Endothelial cell of umbilical vein (primary cell): ENCODE results near the gene OR10H4. TPM values are rescaled to one million over a fixed set of nuclear protein-coding genes. Genes with fewer than 3 reads are reported as not detected.

Experiments
- BruUV-seq: library from RNA; stranded (reverse); fragments of 400-500 nt; replicated peaks from 2 replicates; lab custom pipeline; 2021; lab: Mats Ljungman, UMichigan
- CTCF ChIA-PET: fragments of 300-600, 350-600 bp; sonication (Branson Sonifier 250); formaldehyde crosslinking; loops from one replicate; lab custom pipeline; 2021; ENCODE audit warnings: antibody characterized with exemption, inconsistent platforms; lab: Charles Lee
- POLR2A ChIA-PET: fragments of 300-600, 350-600 bp; sonication (Branson Sonifier 250); formaldehyde crosslinking; loops from one replicate; lab custom pipeline; 2021; ENCODE audit warnings: antibody characterized with exemption, inconsistent platforms; lab: Charles Lee
- DNase-seq: peaks from one replicate; pipeline ENCODE4 v3.0.0-alpha.2; 2011; ENCODE audit warnings: low read depth, low spot score
- FAIRE-seq: peaks from 2 replicates; lab custom pipeline; 2011; peaks lifted over from hg19 to GRCh38; lab: Jason Lieb, UNC
- H2AFZ ChIP-seq: 2 replicates; pipeline ENCODE4 v1.6.0; 2012; ENCODE audit warnings: low read depth, low read length, control low read depth, inconsistent platforms
- H3K27ac ChIP-seq: 2 replicates; pipeline ENCODE4 v1.5.1; 2011; ENCODE audit warnings: low read depth, mild to moderate bottlenecking, control low read depth, low read length, moderate library complexity; ENCODE audit not compliant: insufficient read depth
- H3K27me3 ChIP-seq, 2 experiments: 2 replicates each; pipeline versions ENCODE4 v1.6.0 to v1.6.1; 2011; ENCODE audit warnings: low read length in 2 of 2, mixed read lengths in 1 of 2; ENCODE audit not compliant: control insufficient read depth in 2 of 2, insufficient read depth in 2 of 2
- H3K36me3 ChIP-seq, 2 experiments: 2 replicates in 1 of 2; 3 replicates in 1 of 2; pipeline ENCODE4 v1.5.1; 2011; ENCODE audit warnings: low read length in 2 of 2, mild to moderate bottlenecking in 1 of 2, moderate library complexity in 1 of 2; ENCODE audit not compliant: control insufficient read depth in 2 of 2, insufficient read depth in 2 of 2; ENCODE audit errors: extremely low read depth in 1 of 2
- H3K4me1 ChIP-seq: 3 replicates; pipeline ENCODE4 v1.5.1; 2011; ENCODE audit warnings: mild to moderate bottlenecking, low read length; ENCODE audit not compliant: control insufficient read depth, insufficient read depth; ENCODE audit errors: extremely low read depth
- H3K4me2 ChIP-seq: 2 replicates; pipeline ENCODE4 v1.6.1; 2011; ENCODE audit warnings: low read length, control low read depth, mixed read lengths; ENCODE audit not compliant: insufficient read depth
- H3K4me3 ChIP-seq, 3 experiments: fragments of 200-600 bp in 1 of 3; sonication (generic), shearing (Covaris generic) in 1 of 3; replicated peaks in 1 of 3; 2 replicates each; pipeline ENCODE4 v1.5.1; 2011 to 2016; ENCODE audit warnings: control low read depth in 3 of 3, low read length in 3 of 3, mild to moderate bottlenecking in 2 of 3, inconsistent platforms in 1 of 3, low read depth in 1 of 3, moderate library complexity in 1 of 3; ENCODE audit not compliant: insufficient read depth in 1 of 3
- H3K79me2 ChIP-seq: 2 replicates; pipeline ENCODE4 v1.6.0; 2012; ENCODE audit warnings: low read length, inconsistent platforms; ENCODE audit not compliant: control insufficient read depth, insufficient read depth
- H3K9ac ChIP-seq: replicated peaks from 2 replicates; pipeline ENCODE3; 2011; ENCODE audit warnings: low read length, control low read depth; ENCODE audit not compliant: insufficient read depth; ENCODE audit errors: extremely low read depth
- H3K9me1 ChIP-seq: replicated peaks from 3 replicates; pipeline ENCODE4 v1.6.0; 2011; ENCODE audit warnings: mild to moderate bottlenecking, low read length; ENCODE audit not compliant: control insufficient read depth, insufficient read depth; ENCODE audit errors: extremely low read depth
- H3K9me3 ChIP-seq: replicated peaks from 2 replicates; pipeline ENCODE4 v1.5.1; 2012; ENCODE audit warnings: low read length, inconsistent platforms; ENCODE audit not compliant: control insufficient read depth, insufficient read depth
- H4K20me1 ChIP-seq: replicated peaks from 2 replicates; pipeline ENCODE3; 2011; ENCODE audit warnings: mild to moderate bottlenecking, low read length; ENCODE audit not compliant: control insufficient read depth, insufficient read depth; ENCODE audit errors: extremely low read depth
- EZH2 ChIP-seq: IDR thresholded peaks from 2 replicates; pipeline ENCODE4 v1.6.1; 2012; ENCODE audit warnings: borderline replicate concordance, low read depth, mild to moderate bottlenecking, moderate library complexity, low read length, inconsistent platforms; ENCODE audit not compliant: severe bottlenecking
- FOS ChIP-seq: IDR thresholded peaks from 2 replicates; pipeline ENCODE4 v1.6.1; 2011; ENCODE audit warnings: mild to moderate bottlenecking, low read length, moderate library complexity, borderline replicate concordance; ENCODE audit not compliant: insufficient read depth
- GATA2 ChIP-seq: IDR thresholded peaks from 2 replicates; pipeline ENCODE4 v1.7.0; 2011; ENCODE audit warnings: low read depth, mild to moderate bottlenecking, moderate library complexity, mixed read lengths, low read length; ENCODE audit not compliant: insufficient read length, insufficient read depth
- JUN ChIP-seq: IDR thresholded peaks from 2 replicates; pipeline ENCODE4 v1.6.1; 2011; ENCODE audit warnings: borderline replicate concordance, low read depth; ENCODE audit not compliant: insufficient read length, insufficient read depth
- MYC ChIP-seq: IDR thresholded peaks from one replicate; pipeline ENCODE4 v1.6.1; 2011; ENCODE audit warnings: mild to moderate bottlenecking, low read depth, low read length
- POLR2A ChIP-seq: IDR thresholded peaks from 2 replicates; pipeline ENCODE4 v1.6.1; 2012; ENCODE audit warnings: low read depth, mild to moderate bottlenecking, control low read depth, low read length
- POLR2AphosphoS5 ChIP-seq: IDR thresholded peaks from 2 replicates; pipeline ENCODE4 v1.6.1; 2012; ENCODE audit warnings: low read depth, mild to moderate bottlenecking, control low read depth, low read length, moderate library complexity; ENCODE audit not compliant: insufficient read depth
- dilution Hi-C: fragments of 300-500 bp; cut with MboI; formaldehyde crosslinking; loops from one replicate; pipeline ENCODE4 v1.15.0; 2019; ENCODE audit warnings: low sequenced_read_pairs; ENCODE audit not compliant: extremely low pct_ligation_motif_present
- intact Hi-C: fragments of 100-400 bp; cut with micrococcal nuclease; formaldehyde crosslinking; loops from one replicate; pipeline ENCODE4 v1.10.0; 2022
- polyA plus RNA-seq, 4 experiments: library from polyadenylated mRNA; depleted of rRNA in 3 of 4; stranded (reverse) in 3 of 4; unstranded in 1 of 4; fragments of >200 nt; gene quantifications; 2 replicates each; pipeline versions ENCODE4 v1.2.1 to v1.2.3, GENCODE V29; 2011 to 2012; ENCODE audit warnings: missing spikeins in 1 of 4
- total RNA-seq: library from RNA; stranded (reverse); gene quantifications from 2 replicates; pipeline ENCODE4 v1.2.3, GENCODE V29; 2021
- TF ChIP-seq, protein P1 (sequence below): IDR thresholded peaks from 2 replicates; pipeline ENCODE4 v1.6.1; 2011; ENCODE audit not compliant: insufficient read depth, insufficient read length
- TF ChIP-seq, protein P2 (sequence below), 2 donors: IDR thresholded peaks; 1 replicate in 1 of 2; 2 replicates in 1 of 2; pipeline ENCODE4 v1.5.1; 2011; ENCODE audit warnings: low read length in 2 of 2, mild to moderate bottlenecking in 2 of 2, moderate library complexity in 2 of 2, control low read depth in 1 of 2, inconsistent platforms in 1 of 2, low read depth in 1 of 2; ENCODE audit not compliant: insufficient read depth in 1 of 2; ENCODE audit errors: extremely low read depth in 1 of 2

OR10H4 gene
- total and polyA plus RNA-seq, 2 donors (not counting 3 experiments of a cell fraction or from before 2014, with no cell fraction given), result not detected

GRCh38 chr19:15964231-15964630 is 15.4 kb downstream of the OR10H4 start:
- H3K9me1 ChIP-seq, result no peaks in the 10 kb centered on the region
- no peak for TF ChIP-seq POLR2A
- no peak for TF ChIP-seq FOS
- TF ChIP-seq, protein P1, sequence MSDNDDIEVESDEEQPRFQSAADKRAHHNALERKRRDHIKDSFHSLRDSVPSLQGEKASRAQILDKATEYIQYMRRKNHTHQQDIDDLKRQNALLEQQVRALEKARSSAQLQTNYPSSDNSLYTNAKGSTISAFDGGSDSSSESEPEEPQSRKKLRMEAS, result no peak
- TF ChIP-seq EZH2, result no peak
- no peak for TF ChIP-seq POLR2AphosphoS5
- TF ChIP-seq MYC, result no peak
- TF ChIP-seq GATA2, result no peak
- no peak for TF ChIP-seq JUN
- TF ChIP-seq, protein P2, sequence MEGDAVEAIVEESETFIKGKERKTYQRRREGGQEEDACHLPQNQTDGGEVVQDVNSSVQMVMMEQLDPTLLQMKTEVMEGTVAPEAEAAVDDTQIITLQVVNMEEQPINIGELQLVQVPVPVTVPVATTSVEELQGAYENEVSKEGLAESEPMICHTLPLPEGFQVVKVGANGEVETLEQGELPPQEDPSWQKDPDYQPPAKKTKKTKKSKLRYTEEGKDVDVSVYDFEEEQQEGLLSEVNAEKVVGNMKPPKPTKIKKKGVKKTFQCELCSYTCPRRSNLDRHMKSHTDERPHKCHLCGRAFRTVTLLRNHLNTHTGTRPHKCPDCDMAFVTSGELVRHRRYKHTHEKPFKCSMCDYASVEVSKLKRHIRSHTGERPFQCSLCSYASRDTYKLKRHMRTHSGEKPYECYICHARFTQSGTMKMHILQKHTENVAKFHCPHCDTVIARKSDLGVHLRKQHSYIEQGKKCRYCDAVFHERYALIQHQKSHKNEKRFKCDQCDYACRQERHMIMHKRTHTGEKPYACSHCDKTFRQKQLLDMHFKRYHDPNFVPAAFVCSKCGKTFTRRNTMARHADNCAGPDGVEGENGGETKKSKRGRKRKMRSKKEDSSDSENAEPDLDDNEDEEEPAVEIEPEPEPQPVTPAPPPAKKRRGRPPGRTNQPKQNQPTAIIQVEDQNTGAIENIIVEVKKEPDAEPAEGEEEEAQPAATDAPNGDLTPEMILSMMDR (IDR thresholded peaks at IDR 0.05; ENCODE audit: extremely low read depth in 1 of 2, insufficient read depth in 1 of 2, low read depth in 1 of 2, low read length in 2 of 2), result no peak
- H3K4me1 ChIP-seq, result no peaks in the 10 kb centered on the region
- no peak overlapping the region for H3K9ac ChIP-seq
- no peaks in the 10 kb centered on the region for H3K79me2 ChIP-seq
- H3K9me3 ChIP-seq, result no peaks in the 10 kb centered on the region
- DNase-seq (no peak), FAIRE-seq (no peak)
- H3K27ac ChIP-seq, result no peak overlapping the region
- CTCF ChIA-PET, result no interaction called here
- no peaks in the 10 kb centered on the region for H4K20me1 ChIP-seq
- no peak overlapping the region for H3K4me3 ChIP-seq
- H3K4me2 ChIP-seq, result no peak overlapping the region
- POLR2A ChIA-PET, result no interaction called here
- H3K27me3 ChIP-seq, result no peaks in the 10 kb centered on the region
- BruUV-seq, result no TSS peak
- dilution Hi-C loops, result no loop called here
- intact Hi-C loops, result no loop called here
- no peak overlapping the region for H2AFZ ChIP-seq
- H3K36me3 ChIP-seq, result no peaks in the 10 kb centered on the region
